Osteocyte (in vitro differentiated cells): ENCODE data around the gene TMEM45A. TPM values are rescaled to one million over a fixed set of nuclear protein-coding genes. Genes with fewer than 3 reads are reported as not detected.
A peak's percentile ranks its signal among the peaks of the same experiment; 100 is the strongest.
"Not testable (repeated sequence)": the region's sequence is repeated elsewhere in the genome, so short reads cannot be mapped to it uniquely, and the experiment has no call there.

Experiments used
- DNase-seq: peaks from one replicate; pipeline ENCODE4 v3.0.0; 2021; ENCODE audit warnings: mixed read lengths; ENCODE audit not compliant: unreplicated experiment; ENCODE audit errors: extremely low spot score
- H3K27ac Mint-ChIP-seq: one replicate; pipeline ENCODE4 v1.8.0; 2021; ENCODE audit warnings: mild to moderate bottlenecking, mixed read lengths; ENCODE audit not compliant: unreplicated experiment
- H3K27me3 Mint-ChIP-seq: one replicate; pipeline ENCODE4 v1.8.0; 2021; ENCODE audit warnings: mixed read lengths; ENCODE audit not compliant: unreplicated experiment
- H3K36me3 Mint-ChIP-seq: one replicate; pipeline ENCODE4 v1.8.0; 2021; ENCODE audit warnings: mixed read lengths; ENCODE audit not compliant: unreplicated experiment
- H3K4me1 Mint-ChIP-seq: one replicate; pipeline ENCODE4 v1.8.0; 2021; ENCODE audit warnings: mixed read lengths; ENCODE audit not compliant: unreplicated experiment
- H3K4me3 Mint-ChIP-seq: one replicate; pipeline ENCODE4 v1.8.0; 2021; ENCODE audit warnings: mild to moderate bottlenecking, moderate library complexity, mixed read lengths; ENCODE audit not compliant: unreplicated experiment
- H3K9me3 Mint-ChIP-seq: one replicate; pipeline ENCODE4 v1.8.0; 2021; ENCODE audit warnings: mixed read lengths; ENCODE audit not compliant: unreplicated experiment
- CTCF ChIP-seq: fragments of 200-600 bp; sonication (generic); IDR thresholded peaks from 2 replicates; pipeline ENCODE4 v1.5.0; 2021; ENCODE audit warnings: antibody characterized with exemption, mild to moderate bottlenecking, moderate library complexity
- long read RNA-seq: library from polyadenylated mRNA; unstranded; transcript quantifications from one replicate; pipeline ENCODE4 v2.0.0, GENCODE V29; 2021
- total RNA-seq: library from RNA; stranded (reverse); gene quantifications from 2 replicates; pipeline ENCODE4 v1.2.1, GENCODE V29; 2021

The TMEM45A gene
- 29.1 and 30.6 TPM in 2 replicates for total RNA-seq
- long read RNA-seq, transcript TMEM45A-201 (6 exons, 1,567 nt), result major isoform, 206 of 350 reads
- long read RNA-seq, partial matches to known transcripts, result 1 of 350 reads
- long read RNA-seq, other reads (novel, unspliced or antisense), result 143 of 350 reads

GRCh38 chr3:100492059-100493006 lies at the start of gene TMEM45A:
Gene TMEM45A, plus strand, starts transcription at chr3:100492619. Its CDS starts 62,593 bp downstream, at chr3:100555212.
- H3K4me1 Mint-ChIP-seq, result peaks cover 31% of the 10 kb centered on the region
- H3K4me3 Mint-ChIP-seq, result peak within 1 kb of the TSS; percentile 93
- H3K9me3 Mint-ChIP-seq, result peaks cover 5% of the 10 kb centered on the region
- peak within 1 kb of the TSS; percentile 99 for H3K27ac Mint-ChIP-seq
- H3K36me3 Mint-ChIP-seq, result no peaks in the 10 kb centered on the region
- no peak for TF ChIP-seq CTCF
- DNase-seq, result peak; percentile 99
- H3K27me3 Mint-ChIP-seq, result no peaks in the 10 kb centered on the region

GRCh38 chr3:100443690-100444089 lies 48.7 kb upstream of the TMEM45A start:
- H3K4me3 Mint-ChIP-seq, result no peak overlapping the region
- no peaks in the 10 kb centered on the region for H3K27me3 Mint-ChIP-seq
- peaks cover 3% of the 10 kb centered on the region for H3K9me3 Mint-ChIP-seq
- H3K4me1 Mint-ChIP-seq, result no peaks in the 10 kb centered on the region
- TF ChIP-seq CTCF, result no peak
- no peak for DNase-seq
- H3K36me3 Mint-ChIP-seq, result peaks cover 4% of the 10 kb centered on the region
- H3K27ac Mint-ChIP-seq, result no peak overlapping the region

- H3K9me3 Mint-ChIP-seq, H3K4me3 Mint-ChIP-seq, H3K27me3 Mint-ChIP-seq, DNase-seq, H3K36me3 Mint-ChIP-seq, H3K4me1 Mint-ChIP-seq, H3K27ac Mint-ChIP-seq: not testable (repeated sequence)
These were observed 45.4 kb upstream of the TMEM45A start for GRCh38 chr3:100447067-100447466.

- TF ChIP-seq CTCF, result no peak
- no peak overlapping the region for H3K27ac Mint-ChIP-seq
- peaks cover 4% of the 10 kb centered on the region for H3K36me3 Mint-ChIP-seq
- H3K4me3 Mint-ChIP-seq, result no peak overlapping the region
- H3K9me3 Mint-ChIP-seq, result peaks cover 3% of the 10 kb centered on the region
- no peaks in the 10 kb centered on the region for H3K27me3 Mint-ChIP-seq
- H3K4me1 Mint-ChIP-seq, result no peaks in the 10 kb centered on the region
- DNase-seq, result no peak
These were observed 44.3 kb upstream of the TMEM45A start for GRCh38 chr3:100448079-100448478.

GRCh38 chr3:100449214-100449613 lies 43.2 kb upstream of the TMEM45A start:
- Mint-ChIP-seq H3K27me3 (no peaks in the 10 kb centered on the region), H3K36me3 (peaks cover 4% of the 10 kb centered on the region), H3K9me3 (peaks cover 3% of the 10 kb centered on the region), H3K4me1 (no peaks in the 10 kb centered on the region), H3K27ac (no peak overlapping the region), H3K4me3 (no peak overlapping the region)
- peak; percentile 0 for DNase-seq
- no peak for TF ChIP-seq CTCF
